ENCODE measurements around the gene PLK5. TPM values are rescaled to one million over a fixed set of nuclear protein-coding genes. Genes with fewer than 3 reads are reported as not detected.
A peak's percentile ranks its signal among the peaks of the same experiment; 100 is the strongest.

The PLK5 gene
- total RNA-seq, 1 donor from 2014 or later, result 0.38 TPM

DNA sequence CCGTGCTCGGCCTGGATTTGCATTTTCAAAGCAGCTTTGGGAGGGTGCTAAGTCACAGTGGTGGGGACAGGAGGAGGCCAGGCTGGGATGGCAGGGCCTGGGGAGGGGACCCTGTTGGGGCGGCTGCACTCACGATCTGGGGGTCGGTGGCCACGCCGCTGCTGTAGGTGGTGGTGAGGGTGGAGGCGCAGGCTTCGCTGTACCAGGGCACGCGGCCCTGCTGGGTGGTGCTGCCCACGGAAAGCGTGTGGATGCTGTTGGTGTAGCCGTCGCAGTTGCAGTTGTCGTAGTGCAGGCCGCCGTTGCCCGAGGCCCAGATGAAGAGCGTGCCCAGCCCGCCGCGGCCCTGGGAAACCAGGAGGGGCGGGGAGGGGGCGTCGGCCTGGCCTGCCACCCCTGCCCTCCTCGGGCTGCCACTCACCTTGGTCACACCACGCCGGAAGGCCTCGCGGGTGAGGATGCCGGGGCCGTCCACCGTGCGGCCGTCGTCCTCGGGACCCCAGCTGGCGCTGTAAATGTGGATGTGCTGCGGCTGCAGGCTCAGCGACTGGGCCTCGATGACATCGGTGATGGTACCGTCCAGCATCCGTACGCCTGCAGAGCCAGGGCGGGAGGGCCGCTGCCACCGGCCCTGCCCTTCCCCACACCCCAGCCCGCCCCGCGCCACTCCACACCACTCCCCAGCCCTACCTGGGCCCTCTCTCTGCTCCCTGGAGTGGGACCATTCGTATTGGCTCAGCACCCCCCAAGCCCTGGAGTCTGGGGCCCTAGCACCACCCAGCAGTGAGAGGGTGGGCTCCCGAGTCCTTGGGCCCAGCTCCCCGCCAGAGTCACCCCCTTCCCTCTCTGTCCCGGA, 36.9 kb upstream of the PLK5 start:
- Mint-ChIP-seq H3K36me3 (peaks cover 2% of the 10 kb centered on the region), H3K9me3 (no peaks in the 10 kb centered on the region), H3K4me1 (peaks cover 10% of the 10 kb centered on the region), H3K27me3 (ENCODE audit: low read depth) (peaks cover 5% of the 10 kb centered on the region), H3K4me3 (no peak overlapping the region), H3K27ac (no peak overlapping the region)
- no peak for TF ChIP-seq CTCF (IDR thresholded peaks at IDR 0.05; ENCODE audit: unreplicated experiment)
- DNase-seq (ENCODE audit: low spot score in 2 of 2, unreplicated experiment in 2 of 2), result no peak

DNA sequence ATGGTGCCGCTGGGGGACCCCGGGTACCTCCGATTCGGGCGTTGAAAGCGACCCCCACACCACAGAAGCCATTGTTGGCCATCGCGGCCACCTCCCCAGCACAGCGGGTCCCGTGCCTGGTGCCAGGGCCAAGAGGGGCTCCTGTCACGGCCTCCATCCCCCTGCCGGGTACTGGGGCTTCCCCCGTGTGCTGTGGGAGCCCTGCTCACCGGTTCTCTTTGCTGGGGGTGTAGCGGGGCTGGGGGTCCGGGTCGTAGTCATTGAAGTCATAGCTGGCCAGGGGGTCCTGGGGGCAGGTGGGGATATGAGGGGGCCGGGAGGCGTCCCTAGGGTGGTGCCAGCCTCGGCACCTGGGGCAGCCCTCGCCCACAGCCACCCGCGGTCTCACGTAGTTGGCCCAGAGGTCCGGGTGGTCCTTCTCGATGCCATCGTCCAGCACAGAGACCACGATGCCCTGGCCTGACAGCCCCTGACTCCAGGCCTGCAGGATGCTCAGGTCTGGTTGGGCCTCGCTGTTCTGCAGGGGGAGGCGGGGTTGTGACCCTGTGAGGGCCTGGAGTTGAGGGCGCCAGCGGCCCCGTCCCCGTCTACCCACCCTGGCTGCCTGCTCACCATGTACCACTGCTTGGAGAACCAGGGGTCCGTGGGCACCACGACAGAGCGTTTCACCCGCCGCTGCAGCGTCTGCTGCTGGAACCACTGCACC, 36.1 kb upstream of the PLK5 start:
- TF ChIP-seq CTCF (IDR thresholded peaks at IDR 0.05; ENCODE audit: unreplicated experiment), result no peak
- no peak for DNase-seq (ENCODE audit: low spot score in 2 of 2, unreplicated experiment in 2 of 2)
- Mint-ChIP-seq H3K9me3 (no peaks in the 10 kb centered on the region), H3K36me3 (peaks cover 2% of the 10 kb centered on the region), H3K4me1 (peaks cover 11% of the 10 kb centered on the region), H3K4me3 (no peak overlapping the region), H3K27me3 (ENCODE audit: low read depth) (peaks cover 13% of the 10 kb centered on the region), H3K27ac (no peak overlapping the region)

GRCh38 chr19:1488282-1488601, 35.6 kb upstream of the PLK5 start:
- Mint-ChIP-seq H3K4me3 (peak overlapping the region; percentile 24), H3K27me3 (ENCODE audit: low read depth) (peaks cover 17% of the 10 kb centered on the region), H3K36me3 (peaks cover under 1% of the 10 kb centered on the region), H3K9me3 (no peaks in the 10 kb centered on the region), H3K4me1 (peaks cover 11% of the 10 kb centered on the region), H3K27ac (no peak overlapping the region)
- no peak for DNase-seq (ENCODE audit: low spot score in 2 of 2, unreplicated experiment in 2 of 2)
- TF ChIP-seq CTCF (IDR thresholded peaks at IDR 0.05; ENCODE audit: unreplicated experiment), result no peak

DNA sequence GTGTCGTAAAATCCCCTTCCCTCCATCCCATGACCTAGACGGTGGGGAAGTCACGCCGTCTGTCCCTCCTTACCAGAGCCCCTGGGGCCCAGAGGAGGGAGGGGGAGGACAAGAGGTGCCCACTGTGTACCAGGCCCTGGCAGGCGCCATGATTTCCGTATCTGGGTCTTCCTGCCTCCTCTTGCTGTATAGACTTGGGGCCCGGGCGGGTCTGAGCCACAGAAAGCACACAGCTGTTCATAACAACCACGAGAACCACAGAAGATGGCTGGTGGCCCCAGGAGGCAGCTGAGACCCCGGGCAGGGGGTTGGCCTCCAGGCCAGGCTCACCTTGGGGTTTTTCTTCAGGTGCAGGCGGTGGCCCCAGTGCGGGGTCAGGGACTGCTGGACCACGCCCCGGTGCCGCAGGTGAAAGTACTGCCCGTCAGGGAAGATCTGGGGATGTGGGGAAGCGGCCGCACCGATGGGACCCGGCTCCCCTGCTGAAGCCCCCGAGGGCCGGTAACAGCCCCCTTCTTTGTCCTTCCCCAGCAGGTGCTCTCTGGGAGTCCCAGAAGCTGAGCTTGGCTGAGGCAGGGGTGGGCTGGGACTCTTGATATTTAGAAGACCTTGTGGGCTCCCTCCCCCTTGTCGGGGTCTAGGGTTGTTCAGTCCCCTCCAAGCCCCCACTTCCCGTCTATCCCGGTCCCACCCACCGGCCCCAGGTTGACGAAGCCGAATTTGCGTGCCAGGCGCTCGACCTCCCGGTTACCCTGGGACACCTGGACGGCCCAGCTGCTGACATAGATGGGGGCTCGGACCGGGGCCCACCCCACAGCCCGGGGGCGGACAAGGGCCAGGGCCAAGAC, 34.2 kb upstream of the PLK5 start:
- DNase-seq (ENCODE audit: low spot score in 2 of 2, unreplicated experiment in 2 of 2), result peak in 1 of 2 experiments; percentile 20
- Mint-ChIP-seq H3K9me3 (no peaks in the 10 kb centered on the region), H3K27ac (peak overlapping the region; percentile 25), H3K36me3 (no peaks in the 10 kb centered on the region), H3K4me1 (peaks cover 11% of the 10 kb centered on the region), H3K4me3 (peak overlapping the region; percentile 64), H3K27me3 (ENCODE audit: low read depth) (peaks cover 26% of the 10 kb centered on the region)
- no peak for TF ChIP-seq CTCF (IDR thresholded peaks at IDR 0.05; ENCODE audit: unreplicated experiment)

DNA sequence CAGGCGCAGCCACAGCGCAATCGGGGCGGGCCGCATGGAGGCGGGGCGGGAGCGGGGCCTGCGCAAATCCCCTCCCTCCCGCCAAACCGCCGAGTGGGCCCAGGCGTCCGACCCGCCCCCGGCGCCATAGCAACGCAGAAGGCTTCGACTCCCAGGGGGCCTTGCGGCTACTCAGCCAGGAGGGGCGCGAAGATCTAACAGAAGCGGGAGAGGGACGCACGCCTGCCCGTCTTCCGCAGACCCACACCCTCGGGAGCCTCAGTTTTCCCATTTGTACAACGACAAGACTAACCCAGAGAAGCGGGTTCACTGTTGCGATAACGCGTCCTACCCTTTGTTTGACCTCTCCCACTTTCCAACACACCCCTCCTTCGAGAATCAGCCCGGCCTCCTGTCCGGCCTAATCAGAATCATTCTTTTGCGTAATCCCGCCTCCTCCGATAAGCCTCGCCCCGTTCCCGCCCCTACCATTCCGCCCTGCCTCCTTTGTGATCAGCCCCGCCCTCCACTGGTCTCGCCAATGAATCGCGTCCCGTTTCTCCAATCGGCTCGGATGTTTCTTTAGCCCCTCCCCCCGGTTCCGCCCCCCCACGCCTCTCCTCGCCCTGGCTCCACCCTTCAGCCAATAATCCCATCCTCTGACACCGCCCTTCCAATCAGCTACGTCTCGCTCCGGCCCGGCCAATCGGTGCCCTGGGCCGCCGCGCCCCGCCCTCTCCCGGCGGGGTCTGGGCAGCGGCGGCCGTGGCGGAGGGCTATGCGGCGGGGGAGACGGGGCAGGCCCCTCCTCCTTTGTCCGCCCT, 33.4 kb upstream of the PLK5 start, which contains the start of gene PCSK4:
Gene PCSK4, minus strand, starts transcription at position 40 of the 803 bp plus-strand sequence. Its CDS starts 4 bp downstream, at position 36.
- peaks cover 11% of the 10 kb centered on the region for H3K4me1 Mint-ChIP-seq
- H3K9me3 Mint-ChIP-seq, result no peaks in the 10 kb centered on the region
- H3K4me3 Mint-ChIP-seq, result peak within 1 kb of the TSS; percentile 83
- no peak for TF ChIP-seq CTCF (IDR thresholded peaks at IDR 0.05; ENCODE audit: unreplicated experiment)
- DNase-seq (ENCODE audit: low spot score in 2 of 2, unreplicated experiment in 2 of 2), result peak; percentile 97 to 98
- H3K27me3 Mint-ChIP-seq (ENCODE audit: low read depth), result peaks cover 26% of the 10 kb centered on the region
- H3K27ac Mint-ChIP-seq, result peak within 1 kb of the TSS; percentile 91
- H3K36me3 Mint-ChIP-seq, result no peaks in the 10 kb centered on the region
